ENCODE measurements around the gene NPAS3.

DNA sequence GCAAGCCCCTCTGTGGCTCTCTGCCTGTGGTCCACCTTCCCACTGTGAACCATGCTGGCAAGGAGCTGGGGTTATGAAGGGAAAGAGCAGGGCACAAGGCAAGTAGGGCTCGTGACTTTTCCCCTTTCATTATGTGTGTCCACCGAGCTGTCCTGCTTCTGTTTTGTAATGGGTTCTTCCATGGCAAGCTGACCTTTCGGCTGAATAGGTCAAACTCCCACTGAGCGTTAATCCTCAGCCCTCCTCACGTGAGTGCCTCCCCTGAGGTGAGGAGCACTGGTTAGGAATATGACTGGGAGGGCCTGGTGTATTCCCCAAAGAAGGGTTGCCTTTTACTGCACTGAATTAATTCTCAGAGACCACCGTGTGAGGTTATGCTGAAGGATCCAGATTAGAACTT is 424.3 kb downstream of the NPAS3 start:
- TF ChIP-seq, protein P1, sequence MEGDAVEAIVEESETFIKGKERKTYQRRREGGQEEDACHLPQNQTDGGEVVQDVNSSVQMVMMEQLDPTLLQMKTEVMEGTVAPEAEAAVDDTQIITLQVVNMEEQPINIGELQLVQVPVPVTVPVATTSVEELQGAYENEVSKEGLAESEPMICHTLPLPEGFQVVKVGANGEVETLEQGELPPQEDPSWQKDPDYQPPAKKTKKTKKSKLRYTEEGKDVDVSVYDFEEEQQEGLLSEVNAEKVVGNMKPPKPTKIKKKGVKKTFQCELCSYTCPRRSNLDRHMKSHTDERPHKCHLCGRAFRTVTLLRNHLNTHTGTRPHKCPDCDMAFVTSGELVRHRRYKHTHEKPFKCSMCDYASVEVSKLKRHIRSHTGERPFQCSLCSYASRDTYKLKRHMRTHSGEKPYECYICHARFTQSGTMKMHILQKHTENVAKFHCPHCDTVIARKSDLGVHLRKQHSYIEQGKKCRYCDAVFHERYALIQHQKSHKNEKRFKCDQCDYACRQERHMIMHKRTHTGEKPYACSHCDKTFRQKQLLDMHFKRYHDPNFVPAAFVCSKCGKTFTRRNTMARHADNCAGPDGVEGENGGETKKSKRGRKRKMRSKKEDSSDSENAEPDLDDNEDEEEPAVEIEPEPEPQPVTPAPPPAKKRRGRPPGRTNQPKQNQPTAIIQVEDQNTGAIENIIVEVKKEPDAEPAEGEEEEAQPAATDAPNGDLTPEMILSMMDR (IDR thresholded peaks at IDR 0.05 in 2 of 3, conservative IDR thresholded peaks at IDR 0.05 in 1 of 3; ENCODE audit: borderline replicate concordance in 1 of 3, insufficient read depth in 1 of 3, low read depth in 2 of 3, low read length in 2 of 3), result no peak
- TF ChIP-seq JUND (IDR thresholded peaks at IDR 0.05) (no peak), SP1 (IDR thresholded peaks at IDR 0.05; ENCODE audit: low read depth) (no peak), EZH2phosphoT487 (IDR thresholded peaks at IDR 0.05; ENCODE audit: borderline replicate concordance) (no peak)
